Epithelial cell of proximal tubule (primary cell): Measurements from ENCODE around the gene PARL. TPM values are rescaled to one million over a fixed set of nuclear protein-coding genes. Genes with fewer than 3 reads are reported as not detected.

Experiments
- DNase-seq: peaks from one replicate; pipeline ENCODE4 v3.0.0-alpha.2; 2011; ENCODE audit warnings: low read depth
- H3K4me3 ChIP-seq: 2 replicates; pipeline ENCODE4 v1.5.1; 2011; ENCODE audit warnings: low read depth, mild to moderate bottlenecking, low read length
- CTCF ChIP-seq: conservative IDR thresholded peaks from 2 replicates; pipeline ENCODE4 v1.5.1; 2012; ENCODE audit warnings: low read depth, mild to moderate bottlenecking, low read length
- total RNA-seq: library from RNA; depleted of rRNA; stranded (reverse); fragments of >200 nt; gene quantifications from 2 replicates; pipeline ENCODE4 v1.2.3, GENCODE V29; 2015

PARL gene
- total RNA-seq, 1 donor from 2014 or later: 38.1 TPM

- no peak for DNase-seq
- H3K4me3 ChIP-seq: no peak overlapping the region
- TF ChIP-seq CTCF: no peak
Measured at GRCh38 chr3:183802989-183803388, 81.7 kb downstream of the PARL start.

GRCh38 chr3:183801601-183802000 lies 83.1 kb downstream of the PARL start:
- no peak for DNase-seq
- no peak overlapping the region for H3K4me3 ChIP-seq
- no peak for TF ChIP-seq CTCF

GRCh38 chr3:183800243-183800863 lies 84.3 kb downstream of the PARL start:
- no peak for DNase-seq
- H3K4me3 ChIP-seq: no peak overlapping the region
- no peak for TF ChIP-seq CTCF

- DNase-seq: no peak
- no peak for TF ChIP-seq CTCF
- no peak overlapping the region for H3K4me3 ChIP-seq
Measured at GRCh38 chr3:183799461-183799860, 85.2 kb downstream of the PARL start.

- no peak for TF ChIP-seq CTCF
- no peak overlapping the region for H3K4me3 ChIP-seq
- no peak for DNase-seq
Measured at GRCh38 chr3:183797996-183798395, 86.7 kb downstream of the PARL start.

GRCh38 chr3:183796372-183796771 lies 88.3 kb downstream of the PARL start:
- no peak for TF ChIP-seq CTCF
- no peak for DNase-seq
- H3K4me3 ChIP-seq: no peak overlapping the region

- DNase-seq: no peak
- no peak overlapping the region for H3K4me3 ChIP-seq
- TF ChIP-seq CTCF: no peak
Measured at GRCh38 chr3:183794452-183794851, 90.2 kb downstream of the PARL start.
